ENCODE measurements around the gene QRICH2. TPM values are rescaled to one million over a fixed set of nuclear protein-coding genes. Genes with fewer than 3 reads are reported as not detected.
"Not testable (repeated sequence)": the region's sequence is repeated elsewhere in the genome, so short reads cannot be mapped to it uniquely, and the experiment has no call there.

QRICH2 gene
- total RNA-seq, 1 donor from 2014 or later: 1.7 TPM

- Histone ChIP-seq H2AFZ (replicated peaks) (peak overlapping the region; percentile 83), H3K4me2 (peak overlapping the region; percentile 96), H3K9ac (peak overlapping the region; percentile 47), H3K4me1 (peaks cover 3% of the 10 kb centered on the region), H3K9me3 (ENCODE audit: low read depth) (no peaks in the 10 kb centered on the region), H4K20me1 (ENCODE audit: low read depth) (no peaks in the 10 kb centered on the region), H3K27ac (no peak overlapping the region), H3K36me3 (no peaks in the 10 kb centered on the region), H3K27me3 (peaks cover 5% of the 10 kb centered on the region), H3K4me3 (peak overlapping the region; percentile 75), H3K79me2 (ENCODE audit: low read depth) (peaks cover 35% of the 10 kb centered on the region), H3F3A (ENCODE audit: low read depth) (peaks cover 9% of the 10 kb centered on the region)
- H3K4me1 Mint-ChIP-seq: peaks cover 30% of the 10 kb centered on the region
- peak overlapping the region; percentile 93 for H3K27ac Mint-ChIP-seq
- peak overlapping the region; percentile 98 for H3K4me3 Mint-ChIP-seq
- peak; percentile 15 for TF ChIP-seq EZH2phosphoT487 (IDR thresholded peaks at IDR 0.05)
- no peak for TF ChIP-seq CTCF (IDR thresholded peaks at IDR 0.05)
- no peaks in the 10 kb centered on the region for H3K9me3 Mint-ChIP-seq
- peaks cover 5% of the 10 kb centered on the region for H3K27me3 Mint-ChIP-seq (ENCODE audit: insufficient read depth, low read depth)
- peaks cover 7% of the 10 kb centered on the region for H3K36me3 Mint-ChIP-seq
- DNase-seq (ENCODE audit: low spot score): peak; percentile 63
These were observed 45.0 kb upstream of the QRICH2 start for GRCh38 chr17:76353004-76353598.

GRCh38 chr17:76351526-76352071, 43.5 kb upstream of the QRICH2 start:
- peaks cover 5% of the 10 kb centered on the region for H3K27me3 ChIP-seq
- H3K4me3 ChIP-seq: no peak overlapping the region
- Mint-ChIP-seq H3K27ac (peak overlapping the region; percentile 47), H3K36me3 (peaks cover 15% of the 10 kb centered on the region), H3K4me3 (peak overlapping the region; percentile 98), H3K4me1 (peaks cover 26% of the 10 kb centered on the region), H3K9me3 (no peaks in the 10 kb centered on the region), H3K27me3 (ENCODE audit: insufficient read depth, low read depth) (peaks cover 3% of the 10 kb centered on the region)
- no peaks in the 10 kb centered on the region for H4K20me1 ChIP-seq (ENCODE audit: low read depth)
- no peaks in the 10 kb centered on the region for H3K9me3 ChIP-seq (ENCODE audit: low read depth)
- no peaks in the 10 kb centered on the region for H3K36me3 ChIP-seq
- no peak overlapping the region for H3K4me2 ChIP-seq
- H3K79me2 ChIP-seq (ENCODE audit: low read depth): peaks cover 35% of the 10 kb centered on the region
- H2AFZ ChIP-seq (replicated peaks): no peak overlapping the region
- no peak overlapping the region for H3K9ac ChIP-seq
- no peak for TF ChIP-seq EZH2 (IDR thresholded peaks at IDR 0.05)
- no peak for TF ChIP-seq CTCF (IDR thresholded peaks at IDR 0.05)
- no peak for TF ChIP-seq EZH2phosphoT487 (IDR thresholded peaks at IDR 0.05)
- peaks cover 3% of the 10 kb centered on the region for H3K4me1 ChIP-seq
- DNase-seq (ENCODE audit: low spot score): no peak
- H3K27ac ChIP-seq: no peak overlapping the region
- H3F3A ChIP-seq (ENCODE audit: low read depth): peaks cover 9% of the 10 kb centered on the region

- Histone ChIP-seq H3K4me2 (no peak overlapping the region), H3K27ac (no peak overlapping the region), H3K27me3 (peaks cover 5% of the 10 kb centered on the region), H3K9ac (no peak overlapping the region), H3K4me3 (no peak overlapping the region), H3K79me2 (ENCODE audit: low read depth) (peaks cover 35% of the 10 kb centered on the region), H3F3A (ENCODE audit: low read depth) (peaks cover 9% of the 10 kb centered on the region), H3K4me1 (peaks cover 3% of the 10 kb centered on the region), H2AFZ (replicated peaks) (no peak overlapping the region), H3K9me3 (ENCODE audit: low read depth) (no peaks in the 10 kb centered on the region), H4K20me1 (ENCODE audit: low read depth) (no peaks in the 10 kb centered on the region), H3K36me3 (no peaks in the 10 kb centered on the region)
- TF ChIP-seq EZH2phosphoT487 (IDR thresholded peaks at IDR 0.05) (no peak), CTCF (IDR thresholded peaks at IDR 0.05) (no peak), EZH2 (IDR thresholded peaks at IDR 0.05) (no peak)
- peaks cover 24% of the 10 kb centered on the region for H3K36me3 Mint-ChIP-seq
- H3K4me1 Mint-ChIP-seq: peaks cover 26% of the 10 kb centered on the region
- H3K4me3 Mint-ChIP-seq: no peak overlapping the region
- no peaks in the 10 kb centered on the region for H3K9me3 Mint-ChIP-seq
- H3K27me3 Mint-ChIP-seq (ENCODE audit: insufficient read depth, low read depth): peaks cover 3% of the 10 kb centered on the region
- no peak overlapping the region for H3K27ac Mint-ChIP-seq
- DNase-seq (ENCODE audit: low spot score): no peak
These were observed 42.4 kb upstream of the QRICH2 start for GRCh38 chr17:76350463-76350862.

GRCh38 chr17:76346936-76347335, 38.9 kb upstream of the QRICH2 start:
- not testable (repeated sequence) for H3K4me2 ChIP-seq; H3F3A ChIP-seq (ENCODE audit: low read depth); H3K4me1 ChIP-seq; H3K27me3 Mint-ChIP-seq (ENCODE audit: insufficient read depth, low read depth); H3K27ac ChIP-seq; H3K36me3 ChIP-seq; H3K27ac Mint-ChIP-seq; H3K4me3 Mint-ChIP-seq; H3K9me3 ChIP-seq (ENCODE audit: low read depth); DNase-seq (ENCODE audit: low spot score); H3K9ac ChIP-seq; H3K4me1 Mint-ChIP-seq; H3K9me3 Mint-ChIP-seq; H4K20me1 ChIP-seq (ENCODE audit: low read depth); H3K4me3 ChIP-seq; H3K27me3 ChIP-seq; H2AFZ ChIP-seq (replicated peaks)
- peaks cover 23% of the 10 kb centered on the region for H3K79me2 ChIP-seq (ENCODE audit: low read depth)
- peaks cover 35% of the 10 kb centered on the region for H3K36me3 Mint-ChIP-seq
